H9 (cell line): ENCODE measurements around the gene AGMO. TPM values are rescaled to one million over a fixed set of nuclear protein-coding genes. Genes with fewer than 3 reads are reported as not detected.

ENCODE experiments used
- DNase-seq: peaks from one replicate; pipeline ENCODE4 v3.0.0-alpha.2; 2017
- H2AFZ ChIP-seq: one replicate; pipeline ENCODE4 v1.6.1; 2013; ENCODE audit warnings: mild to moderate bottlenecking, low read length, control low read depth, moderate library complexity
- H2AK5ac ChIP-seq: 2 replicates; pipeline ENCODE4 v1.6.1; 2013; ENCODE audit warnings: low read length, control low read depth, mixed read lengths; ENCODE audit not compliant: insufficient read length
- H2BK120ac ChIP-seq: one replicate; pipeline ENCODE4 v1.6.1; 2013; ENCODE audit warnings: low read depth, mild to moderate bottlenecking, low read length, control low read depth, inconsistent platforms; ENCODE audit not compliant: poor library complexity, severe bottlenecking
- H2BK12ac ChIP-seq: 2 replicates; pipeline ENCODE4 v1.6.1; 2013; ENCODE audit warnings: low read length, control low read depth, mixed read lengths, low read depth; ENCODE audit not compliant: insufficient read length
- H2BK15ac ChIP-seq: 2 replicates; pipeline ENCODE4 v1.6.1; 2013; ENCODE audit warnings: low read depth, low read length, control low read depth
- H2BK20ac ChIP-seq: one replicate; pipeline ENCODE4 v1.6.1; 2013; ENCODE audit warnings: low read depth, mild to moderate bottlenecking, low read length, control low read depth, inconsistent platforms; ENCODE audit not compliant: poor library complexity, severe bottlenecking
- H2BK5ac ChIP-seq: 2 replicates; pipeline ENCODE4 v1.6.1; 2013; ENCODE audit warnings: low read length, control low read depth, mixed read lengths; ENCODE audit not compliant: insufficient read length
- H3K14ac ChIP-seq: 2 replicates; pipeline ENCODE4 v1.6.1; 2013; ENCODE audit warnings: low read length, control low read depth; ENCODE audit not compliant: insufficient read depth
- H3K18ac ChIP-seq: 2 replicates; pipeline ENCODE4 v1.6.1; 2013; ENCODE audit warnings: low read depth, mild to moderate bottlenecking, mixed read lengths, low read length, control low read depth; ENCODE audit not compliant: insufficient read length
- H3K23ac ChIP-seq: 2 replicates; pipeline ENCODE4 v1.6.1; 2013; ENCODE audit warnings: low read length, control low read depth, mixed read lengths, low read depth; ENCODE audit not compliant: insufficient read length
- H3K23me2 ChIP-seq: 2 replicates; pipeline ENCODE4 v1.6.1; 2013; ENCODE audit warnings: low read depth, mild to moderate bottlenecking, mixed read lengths, low read length, control low read depth; ENCODE audit not compliant: insufficient read length, poor library complexity, severe bottlenecking
- H3K27ac ChIP-seq: 2 replicates; pipeline ENCODE4 v1.5.1; 2013; ENCODE audit warnings: low read length, control low read depth, mixed read lengths, low read depth; ENCODE audit not compliant: insufficient read length
- H3K27me3 ChIP-seq: 2 replicates; pipeline ENCODE4 v1.6.1; 2013; ENCODE audit warnings: low read length, control low read depth, inconsistent platforms; ENCODE audit not compliant: insufficient read depth
- H3K4ac ChIP-seq: 2 replicates; pipeline ENCODE4 v1.6.1; 2013; ENCODE audit warnings: low read depth, mild to moderate bottlenecking, control low read depth, inconsistent platforms, low read length, moderate library complexity
- H3K4me1 ChIP-seq: 2 replicates; pipeline ENCODE4 v1.6.1; 2013; ENCODE audit warnings: low read length, control low read depth, inconsistent platforms; ENCODE audit not compliant: insufficient read depth
- H3K4me2 ChIP-seq: 2 replicates; pipeline ENCODE4 v1.6.1; 2013; ENCODE audit warnings: low read length, control low read depth, mixed read lengths; ENCODE audit not compliant: insufficient read length, insufficient read depth
- H3K56ac ChIP-seq: 2 replicates; pipeline ENCODE4 v1.6.1; 2013; ENCODE audit warnings: low read depth, mild to moderate bottlenecking, mixed read lengths, low read length, control low read depth; ENCODE audit not compliant: insufficient read length
- H3K79me1 ChIP-seq: 2 replicates; pipeline ENCODE4 v1.6.1; 2013; ENCODE audit warnings: low read depth, mild to moderate bottlenecking, moderate library complexity, low read length, control low read depth, inconsistent platforms; ENCODE audit not compliant: insufficient read depth, poor library complexity, severe bottlenecking
- H3K79me2 ChIP-seq: 2 replicates; pipeline ENCODE4 v1.6.1; 2013; ENCODE audit warnings: low read length, control low read depth, inconsistent platforms; ENCODE audit not compliant: insufficient read depth
- H3K9ac ChIP-seq: 2 replicates; pipeline ENCODE4 v1.6.1; 2013; ENCODE audit warnings: low read length, control low read depth, mixed read lengths; ENCODE audit not compliant: insufficient read length; ENCODE audit errors: extremely low read depth
- H3K9me3 ChIP-seq: one replicate; pipeline ENCODE4 v1.6.1; 2013; ENCODE audit warnings: low read depth, low read length, inconsistent platforms; ENCODE audit not compliant: control insufficient read depth
- H3T11ph ChIP-seq: one replicate; pipeline ENCODE4 v1.6.1; 2013; ENCODE audit warnings: mild to moderate bottlenecking, low read length, control low read depth, inconsistent platforms
- H4K20me1 ChIP-seq: one replicate; pipeline ENCODE4 v1.6.1; 2013; ENCODE audit not compliant: control insufficient read depth, insufficient read length, insufficient read depth
- H4K5ac ChIP-seq: 2 replicates; pipeline ENCODE4 v1.6.1; 2013; ENCODE audit warnings: low read depth, mild to moderate bottlenecking, mixed read lengths, low read length, control low read depth; ENCODE audit not compliant: insufficient read length
- H4K8ac ChIP-seq: replicated peaks from 2 replicates; pipeline ENCODE4 v1.6.1; 2013; ENCODE audit warnings: low read length, control low read depth, mixed read lengths, low read depth; ENCODE audit not compliant: insufficient read length
- H4K91ac ChIP-seq: 2 replicates; pipeline ENCODE4 v1.6.1; 2013; ENCODE audit warnings: low read depth, mild to moderate bottlenecking, moderate library complexity, mixed read lengths, low read length, control low read depth; ENCODE audit not compliant: insufficient read length
- H3K27ac Mint-ChIP-seq, 3 experiments: 2 replicates in 2 of 3; 3 replicates in 1 of 3; pipeline ENCODE4 v1.8.0; 2020 to 2021; ENCODE audit warnings: mixed read lengths in 3 of 3, mild to moderate bottlenecking in 1 of 3, moderate library complexity in 1 of 3
- H3K27me3 Mint-ChIP-seq: 2 replicates; pipeline ENCODE4 v1.8.0; 2021; ENCODE audit warnings: low read depth, mild to moderate bottlenecking, moderate library complexity, mixed read lengths
- H3K36me3 Mint-ChIP-seq, 3 experiments: 2 replicates in 2 of 3; 3 replicates in 1 of 3; pipeline ENCODE4 v1.8.0; 2020 to 2021; ENCODE audit warnings: low read depth in 3 of 3, mixed read lengths in 3 of 3; ENCODE audit not compliant: insufficient read depth in 1 of 3
- H3K4me1 Mint-ChIP-seq, 2 experiments: 2 replicates each; pipeline ENCODE4 v1.8.0; 2020; ENCODE audit warnings: mixed read lengths in 2 of 2
- H3K4me3 Mint-ChIP-seq, 2 experiments: 2 replicates in 1 of 2; 3 replicates in 1 of 2; pipeline ENCODE4 v1.8.0; 2020 to 2021; ENCODE audit warnings: mild to moderate bottlenecking in 2 of 2, mixed read lengths in 2 of 2, moderate library complexity in 1 of 2
- H3K9me3 Mint-ChIP-seq, 2 experiments: 2 replicates in 1 of 2; 3 replicates in 1 of 2; pipeline ENCODE4 v1.8.0; 2020; ENCODE audit warnings: mild to moderate bottlenecking in 2 of 2, mixed read lengths in 2 of 2, moderate library complexity in 1 of 2
- WGBS: extraction: QIAGEN DNeasy Blood & Tissue Kit; methylation state at CpG from one replicate; pipeline ENCODE4 v1.1.7; 2013; ENCODE audit warnings: missing lambda C conversion rate, low lambda C conversion rate, mixed read lengths; ENCODE audit not compliant: insufficient read length; ENCODE audit errors: extremely low coverage; 5-methylcytosine and 5-hydroxymethylcytosine counted together
- total RNA-seq: library from RNA; stranded (reverse); gene quantifications from 2 replicates; pipeline ENCODE4 v1.2.1, GENCODE V29; 2021
- TF ChIP-seq, protein P1 (sequence below): fragments of 200-600 bp; sonication (generic); conservative IDR thresholded peaks from 3 replicates; pipeline ENCODE4 v1.8.0; 2021; ENCODE audit warnings: antibody characterized with exemption, mild to moderate bottlenecking

Gene AGMO
- total RNA-seq, 1 experiment from 2014 or later = 0.70 TPM

- H2AK5ac ChIP-seq = no peak overlapping the region
- H2BK15ac ChIP-seq = no peak overlapping the region
- DNase-seq = no peak
- no peak overlapping the region for H2BK20ac ChIP-seq
- no peak overlapping the region for H3K27ac ChIP-seq
- no peaks in the 10 kb centered on the region for H3K79me1 ChIP-seq
- no peak overlapping the region for H3K56ac ChIP-seq
- no peak overlapping the region for H3K18ac ChIP-seq
- no peaks in the 10 kb centered on the region for H3K9me3 ChIP-seq
- no peak overlapping the region for H4K8ac ChIP-seq
- Mint-ChIP-seq H3K36me3 (no peaks in the 10 kb centered on the region), H3K27ac (no peak overlapping the region), H3K4me3 (no peak overlapping the region), H3K27me3 (no peaks in the 10 kb centered on the region), H3K4me1 (no peaks in the 10 kb centered on the region), H3K9me3 (no peaks in the 10 kb centered on the region)
- H2BK12ac ChIP-seq = no peak overlapping the region
- no peaks in the 10 kb centered on the region for H3K27me3 ChIP-seq
- TF ChIP-seq, protein P1, sequence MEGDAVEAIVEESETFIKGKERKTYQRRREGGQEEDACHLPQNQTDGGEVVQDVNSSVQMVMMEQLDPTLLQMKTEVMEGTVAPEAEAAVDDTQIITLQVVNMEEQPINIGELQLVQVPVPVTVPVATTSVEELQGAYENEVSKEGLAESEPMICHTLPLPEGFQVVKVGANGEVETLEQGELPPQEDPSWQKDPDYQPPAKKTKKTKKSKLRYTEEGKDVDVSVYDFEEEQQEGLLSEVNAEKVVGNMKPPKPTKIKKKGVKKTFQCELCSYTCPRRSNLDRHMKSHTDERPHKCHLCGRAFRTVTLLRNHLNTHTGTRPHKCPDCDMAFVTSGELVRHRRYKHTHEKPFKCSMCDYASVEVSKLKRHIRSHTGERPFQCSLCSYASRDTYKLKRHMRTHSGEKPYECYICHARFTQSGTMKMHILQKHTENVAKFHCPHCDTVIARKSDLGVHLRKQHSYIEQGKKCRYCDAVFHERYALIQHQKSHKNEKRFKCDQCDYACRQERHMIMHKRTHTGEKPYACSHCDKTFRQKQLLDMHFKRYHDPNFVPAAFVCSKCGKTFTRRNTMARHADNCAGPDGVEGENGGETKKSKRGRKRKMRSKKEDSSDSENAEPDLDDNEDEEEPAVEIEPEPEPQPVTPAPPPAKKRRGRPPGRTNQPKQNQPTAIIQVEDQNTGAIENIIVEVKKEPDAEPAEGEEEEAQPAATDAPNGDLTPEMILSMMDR = no peak
- no CpG with 5 or more reads among the region's 1 CpG for WGBS
- no peak overlapping the region for H4K91ac ChIP-seq
- no peak overlapping the region for H3K14ac ChIP-seq
- H4K5ac ChIP-seq = no peak overlapping the region
- H3K4me1 ChIP-seq = no peaks in the 10 kb centered on the region
- H3K4ac ChIP-seq = no peak overlapping the region
- no peak overlapping the region for H2BK5ac ChIP-seq
- H4K20me1 ChIP-seq = no peaks in the 10 kb centered on the region
- H2BK120ac ChIP-seq = no peak overlapping the region
- no peak overlapping the region for H3K23ac ChIP-seq
- no peak overlapping the region for H3T11ph ChIP-seq
- H3K23me2 ChIP-seq = no peaks in the 10 kb centered on the region
- H3K79me2 ChIP-seq = no peaks in the 10 kb centered on the region
- no peak overlapping the region for H3K4me2 ChIP-seq
- no peak overlapping the region for H2AFZ ChIP-seq
- no peak overlapping the region for H3K9ac ChIP-seq
Observed at GRCh38 chr7:15446280-15446679, 115.5 kb downstream of the AGMO start.
